Colonic mucosa (tissue), 4 donors: ENCODE measurements around the gene NYAP1. TPM values are rescaled to one million over a fixed set of nuclear protein-coding genes. Genes with fewer than 3 reads are reported as not detected.
A peak's percentile ranks its signal among the peaks of the same experiment; 100 is the strongest.

Source experiments
- DNase-seq: peaks from one replicate; pipeline ENCODE4 v3.0.0-alpha.2; 2020
- H3K27ac ChIP-seq: fragments of 200-600 bp; one replicate; pipeline ENCODE4 v1.8.0; 2021
- H3K27me3 ChIP-seq: fragments of 200-600 bp; one replicate; pipeline ENCODE4 v1.8.0; 2021
- H3K36me3 ChIP-seq: fragments of 200-600 bp; one replicate; pipeline ENCODE4 v1.8.0; 2021
- H3K4me1 ChIP-seq: fragments of 200-600 bp; one replicate; pipeline ENCODE4 v1.8.0; 2021; ENCODE audit warnings: mild to moderate bottlenecking
- H3K4me3 ChIP-seq: fragments of 200-600 bp; one replicate; pipeline ENCODE4 v1.8.0; 2021
- H3K9ac ChIP-seq, 2 donors: one replicate each; pipeline ENCODE4 v1.7.0; 2013; ENCODE audit warnings: control low read depth in 2 of 2, low read depth in 2 of 2, low read length in 2 of 2
- H3K9me3 ChIP-seq: fragments of 200-600 bp; one replicate; pipeline ENCODE4 v1.8.0; 2021
- intact Hi-C: fragments of 100-400 bp; cut with DNase I; formaldehyde crosslinking; loops from one replicate; pipeline ENCODE4 v1.14.1; 2022
- total RNA-seq, 2 donors: library from RNA; stranded (reverse); fragmentation: NEBNext Ultra II Directional in 1 of 2; extraction: Animal tissue kit (Norgen Biotek cat#: 25700) in 1 of 2; gene quantifications; one replicate each; pipeline ENCODE4 v1.2.1, GENCODE V29; 2021
- TF ChIP-seq, protein P1 (sequence below): fragments of 200-600 bp; IDR thresholded peaks from one replicate; pipeline ENCODE4 v1.8.0; 2022; ENCODE audit warnings: antibody characterized with exemption, mild to moderate bottlenecking
- donor health status: healthy.
- donor health status: DM: no; HTN: no; CAD: no.
- donor health status: DM: no; HTN: no; CAD: no.

Gene NYAP1
- total RNA-seq, 2 donors from 2014 or later, result 0.44 to 0.69 TPM

DNA sequence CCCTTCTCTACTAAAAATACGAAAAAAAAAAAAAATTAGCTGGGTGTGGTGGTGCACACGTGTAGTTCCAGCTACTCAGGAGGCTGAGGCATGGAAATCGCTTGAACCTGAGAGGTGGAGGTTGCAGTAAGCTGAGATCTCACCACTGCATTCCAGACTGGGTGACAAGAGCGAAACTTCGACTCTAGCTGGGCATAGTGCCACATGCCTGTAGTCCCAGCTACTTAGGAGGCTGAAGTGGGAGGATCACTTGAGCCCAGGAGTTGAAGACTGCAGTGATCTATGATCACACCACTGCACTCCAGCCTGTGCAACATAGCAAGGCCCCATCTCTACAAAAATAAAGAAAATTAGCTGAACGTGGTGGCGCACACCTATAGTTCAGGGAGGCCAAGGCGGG, 18.4 kb upstream of the NYAP1 start:
- intact Hi-C loops, result loop anchor here (5.0 kb wide), 1 partner anchor 227 kb away; the partner anchor contains the start of gene GIGYF1
- TF ChIP-seq, protein P1, sequence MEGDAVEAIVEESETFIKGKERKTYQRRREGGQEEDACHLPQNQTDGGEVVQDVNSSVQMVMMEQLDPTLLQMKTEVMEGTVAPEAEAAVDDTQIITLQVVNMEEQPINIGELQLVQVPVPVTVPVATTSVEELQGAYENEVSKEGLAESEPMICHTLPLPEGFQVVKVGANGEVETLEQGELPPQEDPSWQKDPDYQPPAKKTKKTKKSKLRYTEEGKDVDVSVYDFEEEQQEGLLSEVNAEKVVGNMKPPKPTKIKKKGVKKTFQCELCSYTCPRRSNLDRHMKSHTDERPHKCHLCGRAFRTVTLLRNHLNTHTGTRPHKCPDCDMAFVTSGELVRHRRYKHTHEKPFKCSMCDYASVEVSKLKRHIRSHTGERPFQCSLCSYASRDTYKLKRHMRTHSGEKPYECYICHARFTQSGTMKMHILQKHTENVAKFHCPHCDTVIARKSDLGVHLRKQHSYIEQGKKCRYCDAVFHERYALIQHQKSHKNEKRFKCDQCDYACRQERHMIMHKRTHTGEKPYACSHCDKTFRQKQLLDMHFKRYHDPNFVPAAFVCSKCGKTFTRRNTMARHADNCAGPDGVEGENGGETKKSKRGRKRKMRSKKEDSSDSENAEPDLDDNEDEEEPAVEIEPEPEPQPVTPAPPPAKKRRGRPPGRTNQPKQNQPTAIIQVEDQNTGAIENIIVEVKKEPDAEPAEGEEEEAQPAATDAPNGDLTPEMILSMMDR, result no peak
- H3K27ac ChIP-seq, result no peak overlapping the region

DNA sequence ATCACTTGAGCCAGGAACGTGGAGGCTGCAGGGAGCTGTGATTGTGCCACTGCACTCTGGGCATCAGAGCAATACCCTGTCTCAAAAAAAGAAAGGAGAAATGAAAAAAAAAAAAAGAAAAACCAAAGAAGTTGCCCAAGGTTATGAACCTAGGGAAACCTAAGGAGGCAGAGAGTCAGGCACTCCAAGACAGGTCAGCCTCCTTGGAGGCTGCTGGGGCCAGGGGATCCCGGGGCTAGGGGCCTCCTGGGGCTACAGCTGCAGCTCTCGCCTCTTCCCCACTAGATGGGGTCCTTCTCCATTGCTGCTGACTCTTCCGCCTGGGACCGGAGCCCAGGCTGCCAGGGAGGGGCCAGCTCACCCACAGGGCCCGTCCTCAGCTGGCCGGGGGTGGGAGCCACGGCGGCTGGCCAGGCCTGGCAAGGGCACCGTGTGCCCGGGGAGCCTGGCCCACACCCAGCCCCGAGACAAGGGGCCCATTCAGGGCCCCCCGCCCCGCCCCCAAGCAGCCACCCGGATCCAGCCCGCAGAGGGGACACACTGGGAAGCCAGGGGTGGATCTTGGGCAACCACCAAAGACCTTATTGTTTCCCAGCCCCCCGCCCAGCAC, 17.9 kb upstream of the NYAP1 start:
- Histone ChIP-seq H3K27me3 (no peaks in the 10 kb centered on the region), H3K9me3 (no peaks in the 10 kb centered on the region), H3K36me3 (peaks cover 6% of the 10 kb centered on the region), H3K9ac (no peak overlapping the region), H3K4me3 (no peak overlapping the region), H3K27ac (no peak overlapping the region), H3K4me1 (peaks cover 4% of the 10 kb centered on the region)
- intact Hi-C loops, result loop anchor here (5.0 kb wide), 1 partner anchor 226 kb away; the partner anchor contains the start of gene GIGYF1
- TF ChIP-seq, protein P1, result peak; percentile 42
- peak; percentile 56 for DNase-seq

More for the DNA sequence above, 18.4 kb upstream of the NYAP1 start:
- no peak overlapping the region for H3K4me3 ChIP-seq
- DNase-seq, result no peak
- peaks cover 4% of the 10 kb centered on the region for H3K4me1 ChIP-seq
- H3K9ac ChIP-seq, result no peak overlapping the region
- H3K27me3 ChIP-seq, result no peaks in the 10 kb centered on the region
- H3K9me3 ChIP-seq, result no peaks in the 10 kb centered on the region
- peaks cover 6% of the 10 kb centered on the region for H3K36me3 ChIP-seq

DNA sequence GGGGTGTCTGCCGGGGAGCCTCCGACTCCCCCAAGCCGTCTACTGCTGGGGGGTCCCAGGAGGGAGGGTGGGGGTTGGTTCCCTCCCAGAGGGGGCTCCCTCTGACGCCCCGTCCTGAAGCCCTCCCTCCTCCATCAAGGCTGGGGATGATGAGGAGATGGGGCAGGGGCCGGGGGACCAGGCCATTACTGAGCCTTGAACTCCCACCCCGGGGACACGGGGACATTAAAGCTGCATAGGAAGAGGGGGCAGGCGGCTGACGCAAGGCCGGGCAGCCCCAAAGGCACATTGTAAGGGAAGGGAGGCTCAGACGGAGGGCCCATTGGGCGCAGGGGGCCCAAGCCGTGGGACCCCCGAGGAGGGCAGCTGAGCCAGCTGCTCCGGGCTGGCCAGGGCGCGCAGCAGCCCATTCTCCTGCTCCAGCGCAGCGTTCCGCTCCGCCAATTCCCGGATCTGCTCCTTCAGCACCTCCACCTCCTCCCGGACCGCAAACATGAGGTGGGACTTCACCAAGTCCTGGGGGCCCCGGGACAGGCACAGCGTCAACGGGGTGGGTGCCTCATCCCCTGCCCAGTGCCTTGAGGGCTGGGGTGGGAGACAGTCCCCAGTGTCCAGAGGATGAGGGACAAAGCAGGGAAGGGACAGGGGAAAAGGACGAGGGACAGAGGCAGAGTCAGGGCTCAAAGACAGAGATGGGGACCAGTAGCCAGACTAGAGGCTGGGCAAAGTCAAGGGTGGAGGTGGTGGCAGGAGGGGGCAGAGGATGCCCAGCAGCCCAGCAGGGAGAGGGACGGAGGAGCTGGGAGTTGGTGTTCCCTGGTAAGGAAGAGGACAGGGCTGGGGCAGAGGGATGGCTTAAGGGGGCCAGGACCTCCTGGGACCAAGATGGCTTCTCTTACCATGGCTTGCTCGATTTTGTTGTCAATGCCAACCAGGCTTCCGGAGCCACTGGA, 16.8 kb upstream of the NYAP1 start:
- TF ChIP-seq, protein P1, result no peak
- Histone ChIP-seq H3K9ac (no peak overlapping the region), H3K27ac (no peak overlapping the region), H3K36me3 (peaks cover 6% of the 10 kb centered on the region), H3K4me3 (no peak overlapping the region), H3K4me1 (peaks cover 4% of the 10 kb centered on the region), H3K9me3 (no peaks in the 10 kb centered on the region), H3K27me3 (no peaks in the 10 kb centered on the region)
- intact Hi-C loops, result loop anchor here (5.0 kb wide), 1 partner anchor 225 kb away; the partner anchor contains the start of gene GIGYF1
- DNase-seq, result no peak

DNA sequence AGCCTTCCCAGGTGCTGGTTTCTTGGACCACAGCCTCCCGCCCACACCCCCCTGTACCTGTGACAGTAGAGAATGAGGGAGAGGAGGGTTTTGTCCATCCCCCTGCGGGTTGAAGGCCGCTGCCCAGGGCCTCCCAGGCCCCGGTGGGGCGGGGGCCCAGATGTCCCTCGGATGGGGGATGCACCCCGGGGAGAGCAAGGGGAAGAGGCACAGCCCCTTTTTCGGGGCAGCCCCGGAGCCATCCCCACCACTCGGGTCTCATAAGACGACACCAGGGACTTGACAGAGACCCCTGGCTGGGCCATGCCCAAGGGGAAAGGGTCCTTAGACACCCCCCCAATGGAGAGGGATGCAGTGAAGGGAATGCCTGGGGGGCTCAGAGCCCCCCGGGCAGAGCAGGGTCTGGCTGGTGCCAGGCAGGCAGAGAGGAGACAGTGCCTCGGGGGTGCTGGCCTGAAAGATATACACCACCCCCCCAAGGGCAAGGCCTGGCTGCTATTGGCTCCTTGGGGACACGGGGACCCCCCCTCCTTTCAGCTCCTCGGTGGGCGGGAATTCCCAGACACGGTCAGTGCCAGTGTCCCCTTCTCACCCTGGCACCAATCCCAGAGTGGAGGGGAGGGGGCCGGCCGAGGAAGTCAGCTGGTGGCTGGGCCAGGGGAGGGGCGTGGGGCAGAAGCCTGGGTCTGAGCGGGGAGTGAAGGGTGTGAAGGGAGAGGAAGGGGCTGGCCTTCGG, 15.9 kb upstream of the NYAP1 start:
- intact Hi-C loops, result loop anchor here (5.0 kb wide), 1 partner anchor 224 kb away; the partner anchor contains the start of gene GIGYF1
- H3K27me3 ChIP-seq, result no peaks in the 10 kb centered on the region
- peaks cover 6% of the 10 kb centered on the region for H3K36me3 ChIP-seq
- H3K4me3 ChIP-seq, result no peak overlapping the region
- H3K27ac ChIP-seq, result no peak overlapping the region
- H3K9me3 ChIP-seq, result no peaks in the 10 kb centered on the region
- DNase-seq, result no peak
- TF ChIP-seq, protein P1, result no peak
- H3K4me1 ChIP-seq, result peaks cover 4% of the 10 kb centered on the region
- no peak overlapping the region for H3K9ac ChIP-seq
